ENCODE data around the gene ZNF484. TPM values are rescaled to one million over a fixed set of nuclear protein-coding genes. Genes with fewer than 3 reads are reported as not detected.
"Not testable (repeated sequence)": the region's sequence is repeated elsewhere in the genome, so short reads cannot be mapped to it uniquely, and the experiment has no call there.

The ZNF484 gene
- total and polyA plus RNA-seq, 7 donors, result 0.79 to 6.1 (median 3.9) TPM

DNA sequence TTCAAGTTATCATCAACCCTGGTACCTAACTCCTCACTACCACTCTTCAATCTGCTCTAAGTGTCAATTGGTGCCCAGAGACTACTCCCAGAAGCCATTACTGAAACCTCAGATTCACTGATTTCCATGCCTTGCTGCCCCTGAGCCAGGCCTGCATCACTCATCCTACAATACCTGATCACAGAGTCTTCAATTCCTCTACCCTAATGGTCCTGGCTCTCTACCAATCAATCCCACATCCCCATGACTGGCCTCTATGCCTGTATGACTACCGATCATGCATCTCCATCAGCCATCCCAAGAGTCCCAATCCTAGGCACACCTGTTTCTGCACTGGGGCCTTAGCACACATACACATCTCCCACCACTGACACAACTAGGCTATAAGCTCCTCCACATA, 2.5 kb downstream of the ZNF484 start:
- Histone ChIP-seq H3K27me3 (ENCODE audit: insufficient read depth in 3 of 3, low read length in 2 of 3) (no peaks in the 10 kb centered on the region), H3K36me3 (ENCODE audit: insufficient read depth in 1 of 2, low read depth in 1 of 2) (peaks cover 0 to 7% of the 10 kb centered on the region in 2 donors), H3K9me3 (no peaks in the 10 kb centered on the region), H3K4me3 (no peak overlapping the region), H3K4me1 (no peaks in the 10 kb centered on the region), H3K27ac (no peak overlapping the region)
- intact Hi-C loops (cut with DNase I), result loop anchor here in 1 of 2 donors (5.0 kb wide), 1 partner anchor 77 kb away; no protein-coding TSS in a partner anchor
- WGBS, 3 donors, result 50 to 84% (median 71%) methylated on average over 1 of the region's 1 CpG
- no peak for DNase-seq
- TF ChIP-seq, protein P1, sequence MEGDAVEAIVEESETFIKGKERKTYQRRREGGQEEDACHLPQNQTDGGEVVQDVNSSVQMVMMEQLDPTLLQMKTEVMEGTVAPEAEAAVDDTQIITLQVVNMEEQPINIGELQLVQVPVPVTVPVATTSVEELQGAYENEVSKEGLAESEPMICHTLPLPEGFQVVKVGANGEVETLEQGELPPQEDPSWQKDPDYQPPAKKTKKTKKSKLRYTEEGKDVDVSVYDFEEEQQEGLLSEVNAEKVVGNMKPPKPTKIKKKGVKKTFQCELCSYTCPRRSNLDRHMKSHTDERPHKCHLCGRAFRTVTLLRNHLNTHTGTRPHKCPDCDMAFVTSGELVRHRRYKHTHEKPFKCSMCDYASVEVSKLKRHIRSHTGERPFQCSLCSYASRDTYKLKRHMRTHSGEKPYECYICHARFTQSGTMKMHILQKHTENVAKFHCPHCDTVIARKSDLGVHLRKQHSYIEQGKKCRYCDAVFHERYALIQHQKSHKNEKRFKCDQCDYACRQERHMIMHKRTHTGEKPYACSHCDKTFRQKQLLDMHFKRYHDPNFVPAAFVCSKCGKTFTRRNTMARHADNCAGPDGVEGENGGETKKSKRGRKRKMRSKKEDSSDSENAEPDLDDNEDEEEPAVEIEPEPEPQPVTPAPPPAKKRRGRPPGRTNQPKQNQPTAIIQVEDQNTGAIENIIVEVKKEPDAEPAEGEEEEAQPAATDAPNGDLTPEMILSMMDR (IDR thresholded peaks at IDR 0.05), result no peak
- no peak for ATAC-seq

DNA sequence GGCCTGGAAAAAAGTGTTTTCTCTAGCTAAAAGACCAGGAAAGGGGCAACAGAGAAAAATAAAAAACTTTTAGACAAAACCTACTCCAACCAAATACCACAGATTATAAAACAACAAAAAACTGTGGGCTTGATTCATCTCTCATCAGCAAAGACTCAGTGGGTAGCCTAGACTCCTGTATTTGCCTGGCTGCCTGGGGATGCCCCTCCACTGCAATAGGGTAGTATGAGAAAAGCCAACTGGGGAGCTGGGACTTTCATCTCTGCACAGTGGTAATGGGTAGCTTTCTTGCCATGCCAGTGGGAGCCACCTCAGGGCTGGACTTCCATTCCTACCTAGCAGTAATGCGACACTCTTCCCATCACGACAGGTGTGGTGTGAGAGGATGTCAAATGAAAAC, 7.5 kb downstream of the ZNF484 start:
- ATAC-seq (no peak), DNase-seq (no peak)
- TF ChIP-seq, protein P1 (IDR thresholded peaks at IDR 0.05), result no peak
- intact Hi-C loops (cut with DNase I), result no loop called here
- peaks cover 0 to 7% of the 10 kb centered on the region in 2 donors for H3K36me3 ChIP-seq (ENCODE audit: insufficient read depth in 1 of 2, low read depth in 1 of 2)
- no peaks in the 10 kb centered on the region for H3K9me3 ChIP-seq
- WGBS, 3 donors, result 95 to 97% (median 96%) methylated on average over 2 of the region's 2 CpGs
- no peaks in the 10 kb centered on the region for H3K27me3 ChIP-seq (ENCODE audit: insufficient read depth in 3 of 3, low read length in 2 of 3)
- H3K4me1 ChIP-seq, result peaks cover 12% of the 10 kb centered on the region
- no peak overlapping the region for H3K27ac ChIP-seq
- no peak overlapping the region for H3K4me3 ChIP-seq

- H3K4me1 ChIP-seq, result peaks cover 12% of the 10 kb centered on the region
- H3K9me3 ChIP-seq; intact Hi-C loops (cut with DNase I); H3K4me3 ChIP-seq; H3K27ac ChIP-seq; H3K36me3 ChIP-seq (ENCODE audit: insufficient read depth in 1 of 2, low read depth in 1 of 2); H3K27me3 ChIP-seq (ENCODE audit: insufficient read depth in 3 of 3, low read length in 2 of 3); ATAC-seq; DNase-seq: not testable (repeated sequence)
- 85 to 98% (median 96%) methylated on average over 2 of the region's 2 CpGs for WGBS, 3 donors
Observed at GRCh38 chr9:92866600-92866999, 11.2 kb downstream of the ZNF484 start.

DNA sequence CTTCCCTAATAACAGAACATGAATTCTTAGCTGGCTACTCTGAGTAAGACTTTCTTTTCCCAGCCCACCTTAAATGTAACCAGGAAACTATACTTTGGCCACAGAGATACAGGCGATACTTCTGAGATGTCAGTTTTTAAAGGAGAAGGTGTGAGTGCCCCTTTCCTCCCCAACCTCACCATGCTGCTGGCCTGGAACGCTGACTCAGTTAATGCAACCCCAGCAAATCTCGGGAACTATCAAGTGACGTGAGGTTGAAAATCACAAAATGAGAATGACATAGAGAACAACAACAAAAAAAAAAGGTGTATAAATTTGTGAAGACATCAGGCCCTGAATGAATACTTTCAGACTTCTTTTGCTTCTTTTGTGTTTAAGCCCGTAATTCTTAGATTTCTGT, 13.7 kb downstream of the ZNF484 start:
- 65 to 89% (median 84%) methylated on average over 5 of the region's 5 CpGs for WGBS, 3 donors
- DNase-seq (no peak), ATAC-seq (no peak)
- peaks cover 12% of the 10 kb centered on the region for H3K4me1 ChIP-seq
- H3K27me3 ChIP-seq (ENCODE audit: insufficient read depth in 3 of 3, low read length in 2 of 3), result no peaks in the 10 kb centered on the region
- TF ChIP-seq, protein P1 (IDR thresholded peaks at IDR 0.05), result no peak
- no peak overlapping the region for H3K4me3 ChIP-seq
- H3K27ac ChIP-seq, result no peak overlapping the region
- intact Hi-C loops (cut with DNase I), result no loop called here
- no peaks in the 10 kb centered on the region for H3K9me3 ChIP-seq
- peaks cover 0 to 3% of the 10 kb centered on the region in 2 donors for H3K36me3 ChIP-seq (ENCODE audit: insufficient read depth in 1 of 2, low read depth in 1 of 2)

- Histone ChIP-seq H3K27me3 (ENCODE audit: insufficient read depth in 3 of 3, low read length in 2 of 3) (no peaks in the 10 kb centered on the region), H3K27ac (no peak overlapping the region), H3K9me3 (no peaks in the 10 kb centered on the region), H3K4me1 (no peaks in the 10 kb centered on the region), H3K36me3 (ENCODE audit: insufficient read depth in 1 of 2, low read depth in 1 of 2) (peaks cover 0 to 13% of the 10 kb centered on the region in 2 donors), H3K4me3 (no peak overlapping the region)
- 94 to 97% (median 96%) methylated on average over 1 of the region's 1 CpG for WGBS, 3 donors
- DNase-seq (no peak), ATAC-seq (no peak)
- intact Hi-C loops (cut with DNase I), result no loop called here
- TF ChIP-seq, protein P1 (IDR thresholded peaks at IDR 0.05), result no peak
Observed at GRCh38 chr9:92860867-92861266, 17.0 kb downstream of the ZNF484 start.
